Vagina (tissue), 2 donors: Measurements from ENCODE around the gene SRRM4.

Source experiments
- POLR2A ChIP-seq, 2 donors: fragments of 450-650 bp; IDR thresholded peaks; one replicate each; pipeline ENCODE4 v1.6.1; 2017; ENCODE audit warnings: antibody characterized with exemption in 2 of 2, mild to moderate bottlenecking in 2 of 2, moderate library complexity in 2 of 2
- TF ChIP-seq, protein P1 (sequence below), 3 experiments: fragments of 450-650 bp in 2 of 3; fragments of 200-600 bp in 1 of 3; sonication (generic) in 1 of 3; IDR thresholded peaks; one replicate each; pipeline ENCODE4 v1.5.1; 2017 to 2019; ENCODE audit warnings: antibody characterized with exemption in 3 of 3, mild to moderate bottlenecking in 2 of 3, moderate library complexity in 2 of 3

DNA sequence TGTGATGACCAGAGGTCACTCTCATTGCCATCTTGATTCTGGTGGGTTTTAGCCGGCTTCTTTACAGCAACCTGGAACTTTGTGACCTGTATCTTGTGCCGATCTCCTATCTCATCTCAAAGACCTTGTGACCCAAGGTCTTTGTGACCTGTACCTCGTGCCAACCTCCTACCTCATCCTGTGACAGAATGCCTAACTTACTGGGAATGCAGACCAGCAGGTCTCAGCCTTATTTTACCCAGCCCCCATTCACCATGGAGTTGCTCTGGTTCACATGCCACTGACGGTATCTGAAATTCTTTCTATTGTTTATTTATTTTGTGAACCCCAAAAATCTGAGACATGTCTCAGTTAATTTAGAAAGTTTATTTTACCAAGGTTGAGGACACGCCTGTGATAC, 189.9 kb downstream of the SRRM4 start:
- TF ChIP-seq, protein P1, sequence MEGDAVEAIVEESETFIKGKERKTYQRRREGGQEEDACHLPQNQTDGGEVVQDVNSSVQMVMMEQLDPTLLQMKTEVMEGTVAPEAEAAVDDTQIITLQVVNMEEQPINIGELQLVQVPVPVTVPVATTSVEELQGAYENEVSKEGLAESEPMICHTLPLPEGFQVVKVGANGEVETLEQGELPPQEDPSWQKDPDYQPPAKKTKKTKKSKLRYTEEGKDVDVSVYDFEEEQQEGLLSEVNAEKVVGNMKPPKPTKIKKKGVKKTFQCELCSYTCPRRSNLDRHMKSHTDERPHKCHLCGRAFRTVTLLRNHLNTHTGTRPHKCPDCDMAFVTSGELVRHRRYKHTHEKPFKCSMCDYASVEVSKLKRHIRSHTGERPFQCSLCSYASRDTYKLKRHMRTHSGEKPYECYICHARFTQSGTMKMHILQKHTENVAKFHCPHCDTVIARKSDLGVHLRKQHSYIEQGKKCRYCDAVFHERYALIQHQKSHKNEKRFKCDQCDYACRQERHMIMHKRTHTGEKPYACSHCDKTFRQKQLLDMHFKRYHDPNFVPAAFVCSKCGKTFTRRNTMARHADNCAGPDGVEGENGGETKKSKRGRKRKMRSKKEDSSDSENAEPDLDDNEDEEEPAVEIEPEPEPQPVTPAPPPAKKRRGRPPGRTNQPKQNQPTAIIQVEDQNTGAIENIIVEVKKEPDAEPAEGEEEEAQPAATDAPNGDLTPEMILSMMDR (IDR thresholded peaks at IDR 0.05): no peak
- no peak for TF ChIP-seq POLR2A (IDR thresholded peaks at IDR 0.05)
